Neural progenitor cell (in vitro differentiated cells): ENCODE data around the gene SURF4.

ENCODE experiments used
- EZH2 ChIP-seq: fragments of 200-600 bp; sonication (generic); IDR thresholded peaks from 2 replicates; pipeline ENCODE4 v1.6.1; 2017; ENCODE audit warnings: antibody characterized with exemption, mild to moderate bottlenecking, moderate library complexity
- EZH2phosphoT487 ChIP-seq: fragments of 200-600 bp; sonication (generic); IDR thresholded peaks from 2 replicates; pipeline ENCODE4 v1.6.1; 2017; ENCODE audit warnings: antibody characterized with exemption
- TF ChIP-seq, protein P1 (sequence below): fragments of 200-600 bp; sonication (generic); IDR thresholded peaks from 2 replicates; pipeline ENCODE4 v1.5.1; 2017; ENCODE audit warnings: antibody characterized with exemption, mild to moderate bottlenecking

DNA sequence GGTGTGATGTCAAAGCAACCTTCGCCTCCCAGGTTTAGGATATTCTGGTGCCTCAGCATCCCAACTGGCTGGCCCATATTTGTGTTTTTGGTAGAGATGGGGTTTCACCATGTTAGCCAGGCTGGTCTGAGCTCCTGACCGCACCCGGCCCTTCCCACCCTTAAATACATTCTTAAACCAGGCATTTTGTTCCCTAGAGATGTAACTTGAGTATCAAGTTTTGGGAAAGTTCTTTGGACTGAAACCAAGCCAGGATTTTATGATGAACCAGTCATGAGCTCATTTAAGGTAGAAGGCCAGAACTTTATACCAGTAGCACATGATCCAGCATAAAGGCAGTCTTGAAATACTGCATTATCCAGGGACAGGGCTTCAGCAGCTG, 24.3 kb downstream of the SURF4 start:
- TF ChIP-seq, protein P1, sequence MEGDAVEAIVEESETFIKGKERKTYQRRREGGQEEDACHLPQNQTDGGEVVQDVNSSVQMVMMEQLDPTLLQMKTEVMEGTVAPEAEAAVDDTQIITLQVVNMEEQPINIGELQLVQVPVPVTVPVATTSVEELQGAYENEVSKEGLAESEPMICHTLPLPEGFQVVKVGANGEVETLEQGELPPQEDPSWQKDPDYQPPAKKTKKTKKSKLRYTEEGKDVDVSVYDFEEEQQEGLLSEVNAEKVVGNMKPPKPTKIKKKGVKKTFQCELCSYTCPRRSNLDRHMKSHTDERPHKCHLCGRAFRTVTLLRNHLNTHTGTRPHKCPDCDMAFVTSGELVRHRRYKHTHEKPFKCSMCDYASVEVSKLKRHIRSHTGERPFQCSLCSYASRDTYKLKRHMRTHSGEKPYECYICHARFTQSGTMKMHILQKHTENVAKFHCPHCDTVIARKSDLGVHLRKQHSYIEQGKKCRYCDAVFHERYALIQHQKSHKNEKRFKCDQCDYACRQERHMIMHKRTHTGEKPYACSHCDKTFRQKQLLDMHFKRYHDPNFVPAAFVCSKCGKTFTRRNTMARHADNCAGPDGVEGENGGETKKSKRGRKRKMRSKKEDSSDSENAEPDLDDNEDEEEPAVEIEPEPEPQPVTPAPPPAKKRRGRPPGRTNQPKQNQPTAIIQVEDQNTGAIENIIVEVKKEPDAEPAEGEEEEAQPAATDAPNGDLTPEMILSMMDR: no peak
- TF ChIP-seq EZH2phosphoT487: no peak
- no peak for TF ChIP-seq EZH2
